HL-60 (cell line): ENCODE measurements around the gene RBMX.
"Not testable (repeated sequence)": the region's sequence is repeated elsewhere in the genome, so short reads cannot be mapped to it uniquely, and the experiment has no call there.

Source experiments
- DNase-seq, 2 experiments: peaks; one replicate each; pipeline ENCODE4 v3.0.0-alpha.2; 2010 to 2020; ENCODE audit warnings: low read depth in 1 of 2, low spot score in 1 of 2
- H3K27ac ChIP-seq: fragments of 250-450 bp; sonication (Bioruptor Pico); replicated peaks from 2 replicates; pipeline ENCODE4 v1.5.1; 2020; ENCODE audit warnings: mild to moderate bottlenecking, moderate library complexity
- H3K27me3 ChIP-seq: fragments of 250-450 bp; sonication (Bioruptor Pico); 2 replicates; pipeline ENCODE4 v1.5.1; 2021; ENCODE audit warnings: mild to moderate bottlenecking, moderate library complexity; ENCODE audit not compliant: insufficient read depth, poor library complexity, severe bottlenecking
- H3K4me3 ChIP-seq: replicated peaks from 2 replicates; pipeline ENCODE4 v1.5.1; 2011; ENCODE audit warnings: mild to moderate bottlenecking, control low read depth, low read length; ENCODE audit not compliant: insufficient read depth
- GABPA ChIP-seq: IDR thresholded peaks from 2 replicates; pipeline ENCODE4 v1.6.1; 2012; ENCODE audit warnings: low read depth
- POLR2AphosphoS5 ChIP-seq: IDR thresholded peaks from 2 replicates; pipeline ENCODE4 v1.6.1; 2012; ENCODE audit warnings: low read depth
- REST ChIP-seq: IDR thresholded peaks from 2 replicates; pipeline ENCODE4 v1.6.1; 2012; ENCODE audit warnings: low read depth; ENCODE audit not compliant: insufficient replicate concordance
- SPI1 ChIP-seq: IDR thresholded peaks from 2 replicates; pipeline ENCODE4 v1.6.1; 2012; ENCODE audit warnings: low read depth, mild to moderate bottlenecking, borderline replicate concordance
- TF ChIP-seq, protein P1 (sequence below): IDR thresholded peaks from one replicate; pipeline ENCODE4 v1.5.1; 2011; ENCODE audit warnings: low read length, control low read depth, inconsistent platforms; ENCODE audit not compliant: insufficient read depth

Gene RBMX

DNA sequence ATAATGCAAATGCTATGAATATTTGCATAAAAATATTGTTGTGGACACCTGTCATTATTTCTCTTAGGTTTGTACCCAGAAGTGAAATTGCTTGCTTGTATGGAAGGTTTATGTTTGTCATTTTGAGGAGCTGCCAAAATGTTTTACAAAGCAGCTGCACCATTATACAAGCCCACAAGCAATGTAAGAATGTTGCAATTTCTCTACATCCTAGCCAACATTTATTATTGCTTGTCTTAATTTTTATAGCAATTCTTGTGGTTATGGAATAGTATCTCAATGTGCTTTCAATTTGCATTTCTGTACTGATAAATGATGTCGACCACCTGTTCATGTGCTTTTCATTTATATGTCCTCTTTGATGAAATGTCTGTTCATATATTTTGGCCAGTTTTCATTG lies 18.7 kb upstream of the RBMX start:
- H3K4me3 ChIP-seq, result no peak overlapping the region
- H3K27ac ChIP-seq, result no peak overlapping the region
- no peaks in the 10 kb centered on the region for H3K27me3 ChIP-seq
- DNase-seq, result no peak
- no peak for TF ChIP-seq GABPA
- TF ChIP-seq, protein P1, sequence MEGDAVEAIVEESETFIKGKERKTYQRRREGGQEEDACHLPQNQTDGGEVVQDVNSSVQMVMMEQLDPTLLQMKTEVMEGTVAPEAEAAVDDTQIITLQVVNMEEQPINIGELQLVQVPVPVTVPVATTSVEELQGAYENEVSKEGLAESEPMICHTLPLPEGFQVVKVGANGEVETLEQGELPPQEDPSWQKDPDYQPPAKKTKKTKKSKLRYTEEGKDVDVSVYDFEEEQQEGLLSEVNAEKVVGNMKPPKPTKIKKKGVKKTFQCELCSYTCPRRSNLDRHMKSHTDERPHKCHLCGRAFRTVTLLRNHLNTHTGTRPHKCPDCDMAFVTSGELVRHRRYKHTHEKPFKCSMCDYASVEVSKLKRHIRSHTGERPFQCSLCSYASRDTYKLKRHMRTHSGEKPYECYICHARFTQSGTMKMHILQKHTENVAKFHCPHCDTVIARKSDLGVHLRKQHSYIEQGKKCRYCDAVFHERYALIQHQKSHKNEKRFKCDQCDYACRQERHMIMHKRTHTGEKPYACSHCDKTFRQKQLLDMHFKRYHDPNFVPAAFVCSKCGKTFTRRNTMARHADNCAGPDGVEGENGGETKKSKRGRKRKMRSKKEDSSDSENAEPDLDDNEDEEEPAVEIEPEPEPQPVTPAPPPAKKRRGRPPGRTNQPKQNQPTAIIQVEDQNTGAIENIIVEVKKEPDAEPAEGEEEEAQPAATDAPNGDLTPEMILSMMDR, result no peak
- TF ChIP-seq REST, result no peak
- TF ChIP-seq POLR2AphosphoS5, result no peak
- no peak for TF ChIP-seq SPI1

DNA sequence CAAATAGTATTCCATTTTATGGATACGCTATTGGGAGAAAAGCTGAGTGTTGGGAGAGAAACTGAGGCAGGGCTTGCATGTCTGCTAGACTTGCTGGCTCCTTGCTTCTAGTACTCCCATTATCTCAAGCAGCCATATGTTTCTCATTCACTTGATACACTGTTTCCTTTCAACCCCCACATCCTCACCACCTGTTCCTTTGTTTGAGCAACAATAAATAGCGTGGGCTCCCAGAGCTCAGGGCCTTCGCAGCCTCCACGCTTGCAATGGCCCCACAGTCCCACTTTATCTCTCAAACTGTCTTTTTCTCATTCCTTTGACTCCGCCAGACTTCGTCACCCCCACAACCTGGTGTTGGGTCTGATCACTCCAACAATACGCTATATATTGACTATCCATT lies 18.2 kb upstream of the RBMX start:
- not testable (repeated sequence) for H3K27ac ChIP-seq, H3K4me3 ChIP-seq, H3K27me3 ChIP-seq, DNase-seq

GRCh38 chrX:136896121-136896914 lies 15.8 kb upstream of the RBMX start:
- TF ChIP-seq, protein P1, result no peak
- no peak for TF ChIP-seq SPI1
- no peak for TF ChIP-seq GABPA
- TF ChIP-seq REST, result no peak
- no peak for TF ChIP-seq POLR2AphosphoS5
- no peak overlapping the region for H3K27ac ChIP-seq
- H3K4me3 ChIP-seq, result no peak overlapping the region
- DNase-seq, result no peak
- H3K27me3 ChIP-seq, result no peaks in the 10 kb centered on the region

DNA sequence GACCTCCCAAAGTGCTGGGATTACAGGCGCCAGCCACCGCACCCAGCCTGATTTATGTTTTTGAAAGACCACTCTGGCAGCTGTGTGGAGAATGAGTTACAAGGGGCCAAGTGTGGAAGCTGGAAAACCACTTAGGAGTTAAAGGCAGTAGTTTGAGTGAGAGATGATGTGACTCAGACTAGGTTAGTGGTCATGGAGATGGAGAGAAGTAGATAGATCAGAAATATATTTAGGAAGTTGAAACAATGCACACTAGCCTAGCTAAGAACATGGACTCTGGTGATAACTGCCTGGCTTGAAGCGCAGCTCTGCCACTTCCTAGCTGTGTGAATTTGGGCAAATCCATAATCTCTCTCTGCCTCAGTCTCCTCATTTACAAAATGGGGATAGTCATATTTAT lies 11.9 kb upstream of the RBMX start:
- Histone ChIP-seq H3K27ac (no peak overlapping the region), H3K4me3 (no peak overlapping the region), H3K27me3 (no peaks in the 10 kb centered on the region)
- TF ChIP-seq GABPA, result no peak
- no peak for TF ChIP-seq SPI1
- TF ChIP-seq, protein P1, result no peak
- no peak for TF ChIP-seq POLR2AphosphoS5
- TF ChIP-seq REST, result no peak
- DNase-seq, result no peak

DNA sequence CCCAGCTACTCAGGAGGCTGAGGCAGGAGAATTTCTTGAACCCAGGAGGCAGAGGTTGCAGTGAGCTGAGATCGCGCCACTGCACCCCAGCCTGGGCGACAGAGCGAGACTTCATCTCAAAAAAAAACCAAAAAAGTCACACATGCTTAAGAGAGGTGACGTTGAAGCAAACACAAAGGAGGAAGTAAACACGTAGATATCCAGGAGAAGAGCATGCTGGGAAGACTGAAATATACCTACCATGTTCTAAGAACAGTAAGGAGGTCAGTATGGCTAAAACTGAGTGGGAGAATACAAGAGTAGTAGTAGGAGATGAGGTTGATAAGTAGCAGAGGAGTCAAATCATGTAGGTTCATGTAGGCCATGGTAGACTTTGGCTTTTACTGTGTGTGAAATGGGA lies 10.1 kb upstream of the RBMX start:
- not testable (repeated sequence) for DNase-seq, H3K4me3 ChIP-seq, H3K27ac ChIP-seq, H3K27me3 ChIP-seq
